ENCODE results near the gene EMD.
A peak's percentile ranks its signal among the peaks of the same experiment; 100 is the strongest.

EMD gene

DNA sequence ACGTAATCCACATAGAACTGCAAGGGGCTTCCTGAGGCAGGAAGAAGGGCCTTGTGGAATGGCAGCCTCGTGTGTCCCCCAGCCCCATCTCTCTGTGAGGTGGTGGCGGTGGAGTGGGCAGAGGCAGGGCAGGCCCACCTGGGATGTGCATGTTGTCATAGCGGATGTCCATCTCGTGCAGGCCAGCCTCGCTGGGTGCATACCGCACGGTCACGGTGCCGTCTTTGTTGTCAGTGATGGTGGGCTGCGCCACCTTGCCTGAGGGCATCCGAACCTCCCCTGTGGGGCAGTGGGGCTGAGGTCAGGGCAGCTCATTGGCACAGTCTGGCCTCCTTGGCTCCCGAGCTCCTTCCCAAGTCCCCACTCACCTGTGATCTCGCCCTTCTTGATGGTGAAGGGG lies 25.1 kb upstream of the EMD start:
- no peak for DNase-seq

DNA sequence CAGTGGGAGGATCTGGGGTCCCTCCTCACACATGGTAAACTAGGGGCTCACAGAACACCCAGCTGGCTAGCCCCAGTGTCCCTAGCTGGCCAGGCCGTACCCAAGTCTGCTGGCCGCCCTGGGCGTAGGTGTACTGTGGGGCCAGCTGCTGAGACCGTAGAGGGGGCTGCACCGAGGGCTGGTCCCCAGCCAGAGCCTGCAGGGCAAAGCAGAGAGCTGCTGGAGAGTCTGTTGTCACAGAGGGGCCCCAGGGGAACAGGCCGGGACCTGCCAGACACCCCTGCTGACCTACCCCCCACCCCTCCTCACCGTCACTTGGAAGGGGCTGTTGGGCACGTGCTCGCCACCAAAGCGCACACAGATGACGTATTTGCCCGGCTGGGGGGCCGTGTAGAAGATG lies 24.6 kb upstream of the EMD start:
- DNase-seq, result no peak

DNA sequence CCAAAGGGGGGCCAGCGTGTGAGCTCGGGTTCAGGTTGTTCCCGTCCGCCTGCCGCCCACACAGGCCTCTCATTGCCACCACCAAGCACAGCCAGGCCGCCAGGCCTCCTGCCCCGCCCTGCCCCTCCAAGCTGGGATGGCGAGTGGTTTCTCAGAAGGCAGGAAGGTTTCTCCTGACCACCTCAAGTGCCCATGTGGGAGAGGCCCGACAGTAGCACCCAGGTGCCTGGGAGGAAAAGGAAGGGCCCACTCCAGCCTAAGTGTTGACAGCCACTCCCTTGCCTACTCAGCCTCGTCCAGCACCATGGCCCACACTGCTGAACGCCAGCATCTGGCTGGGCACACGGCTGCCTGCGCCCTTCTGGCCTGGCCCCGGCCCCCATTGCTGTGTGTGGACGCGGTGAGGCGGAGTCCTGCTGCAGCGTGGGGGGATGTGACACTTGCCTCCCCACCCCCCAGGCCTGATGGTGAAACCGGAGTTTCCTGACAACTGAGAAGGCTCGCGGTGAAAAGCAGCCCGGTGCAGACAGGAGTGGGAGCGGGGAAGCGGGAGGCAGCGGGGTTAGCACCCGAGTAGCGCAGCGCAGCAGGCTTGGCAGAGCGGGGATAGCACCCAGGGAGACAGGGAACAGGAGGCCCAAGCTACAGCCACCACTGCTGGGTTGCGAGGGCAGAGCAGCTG lies 23.9 kb upstream of the EMD start:
- DNase-seq, result no peak

DNA sequence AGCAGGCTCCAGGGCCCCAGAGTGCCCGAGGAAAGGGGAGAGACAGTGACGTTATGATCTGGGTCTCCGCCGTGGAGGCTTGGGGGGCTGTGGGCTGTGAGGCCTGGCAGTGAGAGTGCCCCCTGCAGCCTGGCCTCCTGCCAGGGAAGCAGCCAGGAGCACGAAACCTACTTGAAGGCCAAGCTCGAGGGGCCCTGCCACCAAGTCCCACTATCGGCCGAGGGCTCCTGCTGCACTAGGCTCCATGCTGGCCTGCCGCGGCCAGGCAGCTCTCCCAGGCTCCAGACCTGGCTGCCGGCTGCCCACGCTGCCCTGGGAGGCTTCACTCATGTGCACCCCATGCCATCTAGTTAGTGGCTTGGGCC lies 23.3 kb upstream of the EMD start:
- no peak for DNase-seq

DNA sequence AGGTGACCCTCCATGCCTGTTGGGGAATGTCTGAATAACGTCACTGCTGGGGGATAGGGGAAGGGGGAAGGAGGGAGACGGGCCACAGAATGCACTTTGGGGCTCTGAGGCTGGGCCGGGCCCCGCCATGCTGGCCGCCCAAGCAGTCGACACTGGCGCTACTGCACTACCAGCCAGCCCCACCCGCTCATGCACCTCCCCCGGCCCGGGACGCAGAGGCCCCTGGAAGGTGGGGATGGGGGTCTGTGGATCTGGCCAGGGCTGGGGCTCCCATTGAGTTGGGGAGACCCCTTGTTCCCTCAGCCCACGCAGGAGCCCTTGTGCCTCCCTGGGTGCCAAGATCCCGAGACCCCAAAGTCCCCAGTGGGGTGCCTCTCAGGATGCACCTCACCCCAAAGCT lies 22.5 kb upstream of the EMD start:
- DNase-seq, result no peak

DNA sequence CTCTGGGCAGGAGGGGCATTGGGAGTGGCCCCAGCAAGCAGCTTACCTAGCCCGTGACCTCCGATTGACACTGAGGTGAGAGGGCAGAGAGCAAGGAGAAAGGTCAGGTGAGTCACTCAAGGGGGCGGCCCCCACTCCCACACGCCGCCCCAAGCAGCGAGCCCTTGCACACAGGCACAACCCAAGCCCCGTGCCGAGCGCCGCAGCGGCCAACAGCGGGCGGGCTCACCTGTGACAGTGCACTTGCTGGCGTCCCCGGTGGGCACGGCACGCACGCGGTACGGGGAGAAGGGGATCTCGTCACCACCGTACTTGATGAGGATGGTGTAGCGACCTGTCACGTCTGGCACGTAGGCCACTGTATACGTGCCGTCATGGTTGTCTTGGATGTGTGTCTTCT lies 21.9 kb upstream of the EMD start:
- DNase-seq, result no peak

DNA sequence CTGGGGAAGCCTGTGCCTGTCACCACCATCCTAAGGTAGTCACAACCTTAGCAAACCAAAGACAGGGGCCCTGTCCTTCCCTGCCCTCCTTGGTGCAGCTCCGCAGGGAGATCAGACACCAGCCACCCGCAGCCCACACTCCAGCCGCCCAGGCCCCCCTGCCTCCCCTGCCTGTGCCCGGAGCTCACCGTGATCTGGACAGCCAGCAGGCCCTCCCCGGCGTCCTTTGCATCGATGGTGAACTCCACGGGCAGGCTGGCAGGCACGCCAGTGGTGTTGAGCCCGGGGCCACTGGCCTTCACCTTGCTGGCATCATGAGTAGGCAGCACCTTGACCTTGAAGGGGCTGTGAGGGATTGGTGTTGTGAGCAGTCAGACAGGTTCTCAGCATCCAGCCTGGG lies 21.1 kb upstream of the EMD start:
- DNase-seq, result no peak

DNA sequence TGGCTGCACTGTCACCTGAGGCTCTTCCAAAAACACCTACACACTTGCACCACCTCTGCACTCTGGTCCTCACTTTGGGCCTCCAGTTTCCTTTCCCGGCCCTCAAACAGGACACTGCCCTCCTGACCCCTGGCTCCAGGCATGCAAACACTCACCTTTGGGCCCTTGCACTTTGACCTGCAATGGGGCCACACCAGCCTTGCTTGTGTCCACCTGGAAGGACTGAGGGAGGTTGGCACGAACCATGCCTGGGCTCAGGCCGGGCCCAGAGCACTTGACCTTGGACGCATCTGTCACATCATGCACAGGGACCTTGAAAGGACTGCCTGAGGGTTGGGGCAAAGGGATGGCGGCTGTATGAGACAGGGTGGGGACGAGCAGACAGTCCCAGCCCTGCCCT lies 20.3 kb upstream of the EMD start:
- DNase-seq, result no peak

DNA sequence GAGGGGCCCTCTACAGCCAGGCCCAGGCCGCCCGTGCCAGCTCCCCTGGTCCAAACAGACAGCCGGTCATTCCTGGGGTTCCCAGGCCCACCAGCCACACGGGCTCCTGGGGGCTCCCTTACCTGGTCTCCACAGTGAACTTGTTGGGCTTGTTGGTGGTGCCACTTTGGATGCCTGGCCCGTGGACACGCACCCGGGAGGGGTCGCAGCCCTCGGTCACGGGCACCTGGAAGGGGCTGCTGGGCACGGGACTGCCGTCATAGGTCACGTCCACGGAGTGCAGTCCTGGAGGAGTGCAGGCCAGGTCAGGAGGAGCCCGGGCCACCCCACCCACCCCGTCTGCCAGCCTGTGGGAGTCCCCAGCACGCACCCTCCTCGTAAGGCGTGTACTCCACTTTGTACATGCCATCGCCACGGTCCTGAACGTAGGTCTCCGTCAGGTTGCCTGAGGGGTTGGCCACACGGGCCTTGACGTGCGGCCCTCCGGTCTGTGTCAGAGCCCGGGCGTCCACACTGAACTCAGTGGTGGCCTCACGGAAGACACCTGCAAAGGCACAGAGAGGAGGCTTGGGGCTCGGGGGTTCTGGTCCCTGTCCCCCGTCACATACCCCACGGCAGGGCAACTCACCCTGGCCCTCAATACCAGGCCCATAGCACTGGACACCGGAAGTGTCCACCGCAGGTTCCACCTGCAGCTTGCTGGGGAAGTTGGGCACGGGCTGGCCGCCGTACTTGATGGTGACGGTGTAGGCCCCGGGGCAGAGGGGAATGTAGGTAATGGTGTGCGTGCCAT lies 19.5 kb upstream of the EMD start:
- DNase-seq, result no peak

DNA sequence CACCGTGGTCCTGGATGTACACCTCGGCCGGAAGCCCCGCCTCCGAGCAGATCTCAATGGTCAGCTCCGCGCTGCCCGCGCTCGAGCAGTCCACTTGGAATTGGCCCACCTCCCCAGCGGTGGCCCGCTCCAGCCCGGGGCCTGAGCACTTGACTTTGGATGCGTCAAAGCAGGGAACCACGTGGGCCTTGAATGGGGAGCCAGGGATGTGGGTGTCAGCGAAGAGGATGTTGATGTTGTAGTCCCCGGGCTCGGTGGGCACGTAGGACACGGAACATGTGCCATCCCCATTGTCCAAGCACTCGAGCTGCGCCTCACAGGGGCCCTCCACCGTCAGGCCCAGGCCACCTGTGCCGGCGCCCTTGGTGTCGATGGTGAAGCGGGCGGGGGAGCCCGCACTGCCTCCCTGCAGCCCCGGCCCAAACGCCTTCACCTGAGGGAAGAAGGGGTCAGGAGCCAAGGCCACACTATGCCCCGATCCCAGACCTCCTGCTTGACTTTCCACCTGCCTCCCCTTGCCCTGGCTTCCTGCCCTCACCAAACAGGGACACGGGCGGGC lies 18.9 kb upstream of the EMD start:
- no peak for DNase-seq

DNA sequence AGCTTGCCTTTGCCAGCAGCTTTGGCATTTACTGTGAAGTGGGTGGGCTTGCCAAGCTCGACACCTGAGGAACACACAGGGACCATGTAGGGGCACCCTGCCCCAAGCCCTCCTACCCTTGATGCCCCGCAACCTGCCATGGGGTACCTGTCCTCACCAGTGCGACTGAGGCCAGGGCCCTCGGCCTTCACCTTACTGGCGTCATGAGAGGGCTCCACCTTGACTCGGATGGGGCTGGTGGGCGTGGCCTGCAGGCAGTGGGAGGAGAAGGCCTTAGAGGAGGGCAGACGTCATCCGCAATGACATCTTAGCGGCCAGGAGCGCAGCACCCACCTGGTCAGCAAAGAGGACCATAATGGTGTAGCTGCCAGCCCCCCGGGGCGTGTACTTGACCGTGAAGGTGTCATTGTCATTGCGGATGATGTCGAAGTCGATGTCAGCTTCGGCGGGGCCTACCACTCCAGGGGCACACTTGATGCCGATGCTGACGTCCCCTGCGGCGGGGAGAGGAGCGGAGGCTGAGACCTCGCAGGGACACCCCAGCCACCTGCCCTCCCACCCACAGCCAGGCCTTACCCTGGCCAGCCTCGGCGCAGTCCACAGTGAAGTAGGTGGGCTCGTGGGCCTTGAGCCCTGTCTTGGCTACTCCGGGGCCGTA lies 16.9 kb upstream of the EMD start:
- DNase-seq, result no peak

DNA sequence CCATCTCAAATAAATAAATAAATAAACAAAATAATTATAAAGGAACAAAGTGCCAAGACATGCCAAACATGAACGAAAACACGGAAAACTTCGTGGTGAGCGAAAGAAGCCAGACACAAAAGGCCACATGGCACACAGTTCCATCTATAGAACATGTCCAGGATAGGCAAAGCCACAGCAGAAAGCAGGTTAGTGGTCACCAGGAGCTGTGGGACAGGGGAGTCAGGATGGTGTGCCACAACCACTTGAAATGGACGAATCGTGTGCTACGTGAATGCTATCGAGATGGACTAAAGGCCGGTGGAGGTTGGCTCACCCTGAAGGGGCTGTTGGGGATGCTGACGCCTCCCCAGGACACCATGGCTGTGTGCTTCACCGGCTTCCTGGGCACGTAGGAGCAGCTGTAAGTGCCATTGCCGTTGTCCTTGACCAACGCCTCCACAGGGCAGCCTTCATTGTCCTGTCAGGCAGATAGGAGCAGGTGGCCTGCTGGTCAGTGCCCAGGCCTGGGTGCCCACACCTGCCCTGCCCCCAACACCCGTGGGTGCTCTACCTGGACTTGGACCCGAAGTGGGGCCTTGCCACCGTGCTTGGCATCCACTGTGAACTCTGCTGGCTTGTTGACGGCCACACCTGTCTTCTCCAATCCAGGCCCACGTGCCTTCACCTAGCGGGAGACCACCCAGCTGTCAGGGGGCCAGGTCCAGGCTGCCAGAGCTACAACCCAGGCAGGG lies 15.2 kb upstream of the EMD start:
- DNase-seq, result no peak

DNA sequence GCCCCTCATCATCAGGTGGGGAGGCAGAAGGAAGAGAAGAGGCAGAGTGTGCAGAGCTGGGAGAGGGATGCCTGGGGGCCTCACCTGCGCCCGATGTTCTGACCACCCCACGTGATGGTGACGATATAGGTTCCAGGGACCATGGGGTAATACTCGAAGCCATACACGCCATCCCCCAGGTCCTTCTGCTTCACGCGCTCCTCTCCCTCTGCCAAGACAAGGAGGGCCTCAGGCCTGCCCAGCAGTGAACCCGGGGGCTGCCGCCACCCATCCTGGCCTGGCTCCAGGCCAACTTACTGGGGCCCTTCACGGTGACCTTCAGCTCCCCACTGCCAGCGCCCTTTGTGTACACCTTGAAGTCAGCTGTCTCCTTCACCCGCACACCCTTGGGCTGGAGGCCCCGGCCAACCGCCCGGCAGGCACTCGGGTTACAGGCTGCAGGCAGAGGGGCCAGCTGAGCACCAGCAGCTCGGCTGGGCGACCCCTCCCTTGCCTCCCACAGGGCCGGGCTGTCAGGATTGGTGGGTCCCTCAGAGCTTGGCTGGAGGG lies 14.0 kb upstream of the EMD start:
- DNase-seq, result no peak

DNA sequence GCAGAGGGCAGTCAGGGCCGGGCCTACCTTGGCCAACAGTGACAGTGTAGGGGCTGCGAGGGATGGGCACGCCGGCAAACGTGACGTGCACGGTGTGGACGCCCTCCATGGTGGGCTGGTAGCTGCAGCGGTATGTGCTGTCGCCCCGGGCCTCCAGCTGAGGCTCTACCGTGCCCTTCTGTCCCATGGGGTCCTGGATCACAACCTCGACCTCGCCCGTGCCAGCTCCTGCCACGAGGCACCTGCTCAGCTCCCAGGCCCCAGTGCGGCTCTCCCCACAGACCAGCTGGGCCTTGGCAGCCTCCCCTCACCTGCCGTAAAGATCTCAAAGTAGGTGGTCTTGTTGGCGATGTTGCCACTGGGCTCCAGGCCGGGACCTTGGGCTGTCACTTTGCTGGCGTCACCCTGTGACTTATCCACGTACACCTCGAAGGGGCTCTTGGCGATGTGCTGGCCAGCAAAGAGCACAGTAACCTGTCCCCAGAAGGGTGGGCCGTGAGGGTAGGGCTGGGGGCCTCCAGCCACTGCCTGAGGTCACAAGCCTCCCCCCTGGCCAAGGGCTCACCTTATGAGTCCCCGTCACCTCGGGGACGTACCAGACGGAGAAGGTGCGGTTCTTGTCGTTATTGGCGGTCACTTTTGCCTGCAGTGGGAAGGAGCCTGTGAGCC lies 13.0 kb upstream of the EMD start:
- no peak for DNase-seq

DNA sequence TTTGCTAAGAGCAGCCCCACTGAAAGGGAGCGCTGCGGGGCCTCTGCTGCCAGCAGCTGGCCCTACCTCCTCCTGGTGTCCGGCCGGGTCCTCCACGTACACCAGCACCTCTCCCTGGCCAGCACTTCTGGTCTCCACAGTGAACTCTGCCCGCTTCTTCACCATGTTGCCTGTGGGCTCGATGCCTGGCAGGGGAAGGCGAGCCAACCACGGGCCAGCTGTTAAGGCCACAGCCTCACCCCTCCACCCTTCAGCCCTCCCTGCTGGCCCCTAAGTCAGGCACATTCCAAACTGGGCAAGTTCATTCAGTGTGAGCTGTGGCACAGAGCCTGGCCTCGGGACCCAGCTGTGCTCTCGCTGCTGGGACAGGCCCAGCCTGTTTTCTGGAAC lies 12.4 kb upstream of the EMD start:
- DNase-seq, result no peak

DNA sequence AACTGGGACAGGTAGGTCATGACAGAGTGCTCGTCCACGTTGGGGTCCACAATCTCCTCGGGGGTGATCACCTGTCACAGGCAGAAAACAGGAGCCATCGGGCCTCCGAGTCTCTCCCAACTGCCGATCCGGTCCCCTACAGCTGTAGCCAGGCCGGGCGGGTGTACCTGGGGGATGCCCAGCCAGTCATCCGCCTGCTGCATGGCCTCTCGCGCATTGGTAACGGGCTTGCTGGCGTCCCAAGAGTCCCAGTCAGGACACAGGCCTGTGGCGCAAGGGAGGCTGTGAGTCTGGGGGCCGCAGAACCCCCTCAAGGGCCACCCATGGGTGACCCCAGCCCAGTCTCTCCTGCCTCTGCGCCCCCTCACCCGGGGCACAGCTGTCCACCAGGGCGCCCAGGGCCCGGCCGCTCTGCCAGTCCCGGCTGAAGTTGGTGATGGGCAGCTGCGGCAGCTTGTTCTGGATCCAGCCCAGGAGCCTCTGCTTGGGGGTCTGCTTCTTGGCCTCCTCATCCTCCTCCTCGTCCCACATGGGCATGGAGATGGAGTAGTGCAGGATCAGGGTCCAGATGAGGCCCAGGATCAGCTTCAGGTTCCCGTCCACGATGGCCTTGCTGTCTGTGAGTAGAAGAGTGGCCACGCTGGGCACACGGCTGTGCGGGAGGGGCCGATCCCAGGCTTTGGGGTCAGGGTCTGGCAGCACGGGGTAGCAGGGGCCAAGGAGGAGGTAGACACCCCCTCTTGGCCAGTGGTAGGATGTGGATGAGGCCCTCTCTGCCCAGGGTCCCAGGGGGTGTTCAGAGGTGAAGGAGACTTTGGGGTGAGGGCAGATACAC lies 11.4 kb upstream of the EMD start:
- no peak for DNase-seq

DNA sequence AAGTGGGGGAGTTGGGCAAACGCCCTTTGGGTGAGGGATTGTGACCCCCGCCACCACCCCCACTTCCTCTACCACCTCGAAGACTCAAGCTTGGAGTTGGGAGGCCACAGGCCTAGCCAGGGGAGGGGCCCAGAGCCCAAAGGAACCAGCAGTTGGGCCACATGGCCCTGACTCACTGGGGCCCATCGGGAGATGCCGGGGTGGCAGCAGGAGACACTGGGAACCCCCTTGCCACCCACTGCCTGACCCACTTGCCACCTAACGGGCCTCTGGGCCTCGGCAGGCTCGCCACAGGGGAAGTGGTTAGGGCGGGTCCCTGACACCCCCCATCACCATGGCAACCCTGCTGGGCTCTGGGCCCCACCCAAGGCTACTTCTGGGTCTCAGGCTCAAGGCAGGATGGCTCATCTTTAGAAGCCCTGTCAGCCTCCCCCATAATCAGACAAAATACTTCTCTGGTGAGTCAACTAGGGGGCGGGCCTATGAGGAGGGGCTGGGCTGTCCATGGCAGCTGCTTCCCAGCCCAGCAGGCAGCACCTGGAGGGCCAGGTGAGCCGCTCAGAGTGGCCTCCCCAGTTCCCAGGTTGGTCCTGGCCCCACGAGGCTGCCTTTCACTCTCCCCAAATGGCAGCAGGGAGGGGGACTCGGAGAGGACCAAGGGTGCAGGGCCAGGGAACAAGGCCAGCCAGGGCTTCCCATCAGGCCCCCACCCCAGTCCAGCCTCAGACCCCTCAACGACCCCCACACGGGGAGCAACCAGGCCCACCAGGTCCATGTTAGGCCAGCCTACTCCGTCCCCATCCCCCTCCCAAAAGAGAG lies 10.3 kb upstream of the EMD start:
- peak; percentile 26 for DNase-seq

DNA sequence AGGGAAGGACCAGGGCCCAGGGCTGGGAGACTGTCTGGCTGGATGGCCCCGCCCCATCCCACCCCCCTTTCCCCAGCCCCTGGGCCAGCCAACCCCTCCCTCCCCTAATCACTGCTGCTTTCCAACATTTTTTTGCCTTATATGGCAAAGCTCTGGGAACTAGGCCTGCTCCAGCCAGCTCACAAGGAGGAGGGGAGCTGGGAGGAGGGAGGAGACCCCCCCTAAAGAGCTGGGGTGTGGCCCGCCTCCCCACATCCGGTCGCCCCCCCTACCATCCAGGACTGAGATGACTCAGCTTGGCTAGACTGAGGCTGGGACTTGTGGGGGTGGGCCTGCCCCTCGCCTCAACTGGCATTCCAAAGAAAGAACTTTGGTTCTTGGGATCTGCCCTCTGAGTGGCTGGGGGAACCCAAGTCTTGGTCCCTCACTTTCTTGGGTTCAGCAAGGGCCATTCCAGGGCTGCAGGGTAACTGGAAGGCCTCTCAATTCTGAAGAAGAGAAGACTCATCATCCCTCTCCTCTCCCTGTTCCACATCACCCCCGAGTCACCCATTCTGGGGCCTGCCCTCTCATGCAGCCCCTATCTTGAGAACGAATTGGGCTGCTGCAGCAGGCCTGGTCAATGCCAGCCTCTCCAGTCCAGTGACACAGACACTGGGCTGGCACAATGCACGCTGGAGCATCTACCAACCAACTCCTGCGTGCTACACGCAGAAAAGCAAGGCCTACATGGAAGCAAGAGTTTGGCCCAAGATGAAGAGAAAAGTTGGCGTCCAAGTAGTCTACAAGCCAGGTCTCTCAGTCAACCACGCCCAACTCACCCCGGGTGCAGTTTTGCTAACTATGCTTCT lies 9.4 kb upstream of the EMD start:
- DNase-seq, result peak; percentile 49
